ENCODE measurements around the gene TRIOBP. TPM values are rescaled to one million over a fixed set of nuclear protein-coding genes. Genes with fewer than 3 reads are reported as not detected.

TRIOBP gene
- total RNA-seq (2022) (42.5 and 45.7 TPM in 2 replicates), Bru-seq, nascent RNA (percentile 58 among the genes with signal in this experiment), BruChase-seq, experiment 1, labeled RNA remaining after a 6-hour chase (percentile 66 among the genes with signal in this experiment), BruChase-seq, experiment 2, labeled RNA remaining after a 2-hour chase (percentile 62 among the genes with signal in this experiment)
- long read RNA-seq, transcript TRIOBP-205 (8 exons, 2,125 nt): minor isoform, 24 of 233 reads
- long read RNA-seq, transcript TRIOBP-203 (14 exons, 2,324 nt): major isoform, 123 of 233 reads
- long read RNA-seq, partial matches to known transcripts: 25 of 233 reads
- long read RNA-seq, other reads (novel, unspliced or antisense): 61 of 233 reads

GRCh38 chr22:37696657-37697537 is at the start of gene TRIOBP:
TSS of gene TRIOBP (plus strand) at chr22:37697048. CDS start at chr22:37701366, 4,318 bp downstream.
- intact Hi-C loops (cut with micrococcal nuclease): no loop called here
- ChIA-PET CTCF (interaction anchor here (0.7 to 1.0 kb wide), 2 partner anchors 14 to 330 kb away, joined by 3 to 4 read pairs; no protein-coding TSS in a partner anchor), POLR2A (interaction anchor here (1.0 to 1.8 kb wide), 2 partner anchors 45 to 56 kb away, joined by 3 to 5 read pairs; no protein-coding TSS in a partner anchor)

GRCh38 chr22:37647317-37647716 is 49.5 kb upstream of the TRIOBP start:
- peaks cover 7% of the 10 kb centered on the region for H3K4me1 Mint-ChIP-seq (ENCODE audit: insufficient read depth, unreplicated experiment)
- intact Hi-C loops (cut with micrococcal nuclease): no loop called here
- no TSS peak for BruUV-seq (replicated peaks)
- no peak overlapping the region for H3K4me3 Mint-ChIP-seq (ENCODE audit: unreplicated experiment)
- no peaks in the 10 kb centered on the region for H3K27me3 Mint-ChIP-seq (ENCODE audit: insufficient read depth, unreplicated experiment)
- TF ChIP-seq CTCF (IDR thresholded peaks at IDR 0.05; ENCODE audit: unreplicated experiment): no peak
- ChIA-PET CTCF (interaction anchor here (1.5 kb wide), 1 partner anchor 35 kb away, joined by 6 read pairs; no protein-coding TSS in a partner anchor), POLR2A (no interaction called here)
- no peaks in the 10 kb centered on the region for H3K36me3 Mint-ChIP-seq (ENCODE audit: insufficient read depth, unreplicated experiment)
- H3K9me3 Mint-ChIP-seq (ENCODE audit: unreplicated experiment): no peaks in the 10 kb centered on the region
- H3K27ac Mint-ChIP-seq (ENCODE audit: low read depth, unreplicated experiment): no peak overlapping the region
- DNase-seq (ENCODE audit: unreplicated experiment): no peak

More at GRCh38 chr22:37696657-37697537, at the start of gene TRIOBP:
- Mint-ChIP-seq H3K27me3 (ENCODE audit: insufficient read depth, unreplicated experiment) (no peaks in the 10 kb centered on the region), H3K4me3 (ENCODE audit: unreplicated experiment) (no peak within 1 kb of the TSS), H3K27ac (ENCODE audit: low read depth, unreplicated experiment) (no peak within 1 kb of the TSS), H3K9me3 (ENCODE audit: unreplicated experiment) (no peaks in the 10 kb centered on the region), H3K4me1 (ENCODE audit: insufficient read depth, unreplicated experiment) (peaks cover 7% of the 10 kb centered on the region), H3K36me3 (ENCODE audit: insufficient read depth, unreplicated experiment) (peaks cover 25% of the 10 kb centered on the region)
- TF ChIP-seq CTCF (IDR thresholded peaks at IDR 0.05; ENCODE audit: unreplicated experiment): no peak
- DNase-seq (ENCODE audit: unreplicated experiment): peak; percentile 97
- no TSS peak for BruUV-seq (replicated peaks)

GRCh38 chr22:37647928-37648327 is 48.9 kb upstream of the TRIOBP start:
- TF ChIP-seq CTCF (IDR thresholded peaks at IDR 0.05; ENCODE audit: unreplicated experiment): no peak
- Mint-ChIP-seq H3K36me3 (ENCODE audit: insufficient read depth, unreplicated experiment) (no peaks in the 10 kb centered on the region), H3K9me3 (ENCODE audit: unreplicated experiment) (no peaks in the 10 kb centered on the region), H3K4me3 (ENCODE audit: unreplicated experiment) (no peak overlapping the region), H3K27ac (ENCODE audit: low read depth, unreplicated experiment) (no peak overlapping the region), H3K27me3 (ENCODE audit: insufficient read depth, unreplicated experiment) (no peaks in the 10 kb centered on the region), H3K4me1 (ENCODE audit: insufficient read depth, unreplicated experiment) (peaks cover 7% of the 10 kb centered on the region)
- intact Hi-C loops (cut with micrococcal nuclease): no loop called here
- ChIA-PET POLR2A (no interaction called here), CTCF (interaction anchor here (1.5 kb wide), 1 partner anchor 35 kb away, joined by 6 read pairs; no protein-coding TSS in a partner anchor)
- BruUV-seq (replicated peaks): no TSS peak
- no peak for DNase-seq (ENCODE audit: unreplicated experiment)

Measured in MCF 10A (cell line).